SK-N-SH (cell line): ENCODE measurements around the gene TUBB8B.
"Not testable (repeated sequence)": the region's sequence is repeated elsewhere in the genome, so short reads cannot be mapped to it uniquely, and the experiment has no call there.

Source experiments
- GATA2 ChIP-seq: sonication (generic); formaldehyde crosslinking; IDR thresholded peaks from 2 replicates; pipeline ENCODE4 v1.5.0; 2020; ENCODE audit warnings: mild to moderate bottlenecking, missing genetic modification reagents
- POLR2AphosphoS5 ChIP-seq: IDR thresholded peaks from 2 replicates; pipeline ENCODE4 v1.6.1; 2012; ENCODE audit warnings: low read depth, low read length
- RCOR1 ChIP-seq: fragments of 150-350 bp; IDR thresholded peaks from 2 replicates; pipeline ENCODE4 v1.6.1; 2017; ENCODE audit warnings: antibody characterized with exemption, low read length
- SIN3A ChIP-seq: IDR thresholded peaks from 2 replicates; pipeline ENCODE4 v1.6.1; 2012; ENCODE audit warnings: low read depth, mild to moderate bottlenecking, low read length, moderate library complexity, borderline replicate concordance
- YY1 ChIP-seq: IDR thresholded peaks from 2 replicates; pipeline ENCODE4 v1.4.0; 2012; ENCODE audit warnings: low read depth, mild to moderate bottlenecking

- not testable (repeated sequence) for TF ChIP-seq GATA2 (CRISPR knock-in tag); POLR2AphosphoS5; SIN3A; RCOR1; YY1
Measured at GRCh38 chr18:11383-12274, 37.8 kb downstream of the TUBB8B start.
